CD8-positive, alpha-beta memory T cell (primary cell): ENCODE data around the gene NCOA7. TPM values are rescaled to one million over a fixed set of nuclear protein-coding genes. Genes with fewer than 3 reads are reported as not detected.
A peak's percentile ranks its signal among the peaks of the same experiment; 100 is the strongest.
"Not testable (repeated sequence)": the region's sequence is repeated elsewhere in the genome, so short reads cannot be mapped to it uniquely, and the experiment has no call there.

ENCODE experiments used
- CTCF ChIA-PET: fragments of 350-600 bp; sonication (Branson Sonifier 250); formaldehyde crosslinking; loops from one replicate; lab custom pipeline; 2021; ENCODE audit warnings: antibody characterized with exemption; lab: Charles Lee
- POLR2A ChIA-PET: fragments of 350-600 bp; sonication (Branson Sonifier 250); formaldehyde crosslinking; loops from one replicate; lab custom pipeline; 2021; ENCODE audit warnings: antibody characterized with exemption; lab: Charles Lee
- DNase-seq, 5 donors: peaks; one replicate each; pipeline versions ENCODE4 v3.0.0 to v3.0.0-alpha.2; 2020 to 2022; ENCODE audit warnings: mixed read lengths in 1 of 5
- H3K27ac ChIP-seq: one replicate; pipeline ENCODE4 v1.7.0; 2013; ENCODE audit warnings: low read depth, mild to moderate bottlenecking, low read length, moderate library complexity
- H3K27me3 ChIP-seq: 2 replicates; pipeline ENCODE4 v1.7.0; 2013; ENCODE audit warnings: low read length, mild to moderate bottlenecking; ENCODE audit not compliant: insufficient read depth, poor library complexity, severe bottlenecking
- H3K36me3 ChIP-seq: 2 replicates; pipeline ENCODE4 v1.7.0; 2013; ENCODE audit warnings: mild to moderate bottlenecking, low read length, moderate library complexity; ENCODE audit not compliant: insufficient read depth
- H3K4me1 ChIP-seq: 2 replicates; pipeline ENCODE4 v1.7.0; 2013; ENCODE audit warnings: mild to moderate bottlenecking, low read length, moderate library complexity; ENCODE audit not compliant: insufficient read depth
- H3K4me3 ChIP-seq: 2 replicates; pipeline ENCODE4 v1.7.0; 2013; ENCODE audit warnings: mild to moderate bottlenecking, low read length
- H3K9me3 ChIP-seq: 2 replicates; pipeline ENCODE4 v1.7.0; 2013; ENCODE audit warnings: mild to moderate bottlenecking, low read length
- H3K27ac Mint-ChIP-seq, 8 donors: one replicate each; pipeline ENCODE4 v1.8.0; 2020 to 2021; ENCODE audit warnings: mixed read lengths in 8 of 8, mild to moderate bottlenecking in 6 of 8, inconsistent platforms in 3 of 8, moderate library complexity in 3 of 8
- H3K27me3 Mint-ChIP-seq, 2 donors: one replicate each; pipeline ENCODE4 v1.8.0; 2020 to 2021; ENCODE audit warnings: mixed read lengths in 2 of 2, mild to moderate bottlenecking in 1 of 2, moderate library complexity in 1 of 2
- H3K36me3 Mint-ChIP-seq, 3 donors: one replicate each; pipeline ENCODE4 v1.8.0; 2020 to 2021; ENCODE audit warnings: mixed read lengths in 3 of 3, inconsistent platforms in 1 of 3, mild to moderate bottlenecking in 1 of 3
- H3K4me1 Mint-ChIP-seq, 3 donors: one replicate each; pipeline ENCODE4 v1.8.0; 2020 to 2021; ENCODE audit warnings: mixed read lengths in 3 of 3, inconsistent platforms in 1 of 3, mild to moderate bottlenecking in 1 of 3
- H3K4me3 Mint-ChIP-seq, 7 donors: one replicate each; pipeline ENCODE4 v1.8.0; 2020 to 2021; ENCODE audit warnings: mixed read lengths in 7 of 7, mild to moderate bottlenecking in 6 of 7, moderate library complexity in 4 of 7, inconsistent platforms in 2 of 7
- H3K9me3 Mint-ChIP-seq, 5 donors: one replicate each; pipeline ENCODE4 v1.8.0; 2020 to 2022; ENCODE audit warnings: mixed read lengths in 5 of 5, mild to moderate bottlenecking in 3 of 5, moderate library complexity in 2 of 5, inconsistent platforms in 1 of 5
- polyA plus RNA-seq: library from polyadenylated mRNA; unstranded; fragments of 300-500 nt; fragmentation: Illumina TruSeq; gene quantifications from one replicate; pipeline ENCODE4 v1.2.3, GENCODE V29; 2021
- total RNA-seq, 2 experiments: library from RNA; stranded (reverse); gene quantifications; one replicate each; pipeline ENCODE4 v1.2.3, GENCODE V29; 2021

NCOA7 gene
- total and polyA plus RNA-seq, 3 experiments from 2014 or later = 38.3 to 62.5 (median 54.7) TPM

DNA sequence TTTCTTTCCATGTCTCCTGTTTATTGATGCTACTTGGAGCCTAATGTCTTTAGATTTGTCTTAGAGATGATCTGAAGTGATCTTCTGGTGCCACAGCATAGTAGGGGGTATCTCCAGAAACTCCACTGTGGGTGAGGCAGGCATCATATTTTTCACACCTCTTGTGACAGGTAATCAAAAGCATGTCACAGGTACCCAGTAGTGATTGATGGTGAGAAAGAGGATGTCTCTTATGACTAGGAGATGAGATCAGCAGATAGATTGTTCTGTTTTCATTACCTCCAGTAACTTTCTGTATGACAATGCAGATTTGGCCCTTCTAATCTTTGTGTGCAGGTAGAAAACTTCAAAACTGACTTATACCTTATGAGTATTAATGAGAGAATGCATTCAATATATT, 13.5 kb downstream of the NCOA7 start:
- DNase-seq = peak in 1 of 5 donors; percentile 32

DNA sequence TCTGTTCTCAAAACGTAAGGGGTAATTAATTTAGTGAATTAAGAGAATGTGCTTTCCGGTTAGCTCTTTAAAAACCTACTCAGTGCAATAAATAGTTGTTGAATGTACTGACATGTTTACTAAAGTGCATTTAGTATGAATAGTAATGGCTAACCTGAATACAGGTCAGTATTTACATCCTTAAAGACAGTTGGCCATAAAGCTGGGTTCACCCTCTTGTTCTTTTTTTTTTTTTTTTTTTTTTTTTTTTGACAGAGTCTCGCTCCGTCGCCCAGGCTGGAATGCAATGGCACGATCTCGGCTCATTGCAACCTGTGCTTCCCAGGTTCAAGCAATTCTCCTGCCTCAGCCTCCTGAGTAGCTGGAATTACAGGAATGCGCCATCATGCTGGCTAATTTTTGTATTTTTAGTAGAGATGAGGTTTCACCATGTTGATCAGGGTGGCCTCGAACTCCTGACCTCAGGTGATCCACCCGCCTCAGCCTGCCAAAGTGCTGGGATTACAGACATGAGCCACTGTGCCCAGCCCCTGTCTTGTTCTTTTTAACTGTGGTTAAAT, 14.2 kb downstream of the NCOA7 start:
- Mint-ChIP-seq H3K4me1 (peaks cover 61 to 92% (median 80%) of the 10 kb centered on the region in 3 donors), H3K27ac (peak overlapping the region in 1 of 8 donors; percentile 55), H3K36me3 (peaks cover 0 to 38% (median 13%) of the 10 kb centered on the region in 3 donors)
- H3K4me3 ChIP-seq, H3K27me3 Mint-ChIP-seq, H3K27ac ChIP-seq, H3K9me3 ChIP-seq, H3K27me3 ChIP-seq, H3K4me1 ChIP-seq, DNase-seq, H3K9me3 Mint-ChIP-seq, H3K4me3 Mint-ChIP-seq, H3K36me3 ChIP-seq, POLR2A ChIA-PET: not testable (repeated sequence)
- CTCF ChIA-PET = interaction anchor here (0.7 kb wide), 1 partner anchor 18 kb away, joined by 3 read pairs; no protein-coding TSS in a partner anchor

More for the DNA sequence above, 13.5 kb downstream of the NCOA7 start:
- peak overlapping the region in 2 of 7 donors; percentile 12 to 28 for H3K4me3 Mint-ChIP-seq
- peaks cover 61 to 91% (median 76%) of the 10 kb centered on the region in 3 donors for H3K4me1 Mint-ChIP-seq
- H3K27me3 Mint-ChIP-seq = no peaks in the 10 kb centered on the region
- Histone ChIP-seq H3K4me1 (peaks cover 6% of the 10 kb centered on the region), H3K27me3 (no peaks in the 10 kb centered on the region), H3K27ac (no peak overlapping the region), H3K36me3 (no peaks in the 10 kb centered on the region), H3K4me3 (no peak overlapping the region), H3K9me3 (no peaks in the 10 kb centered on the region)
- peak overlapping the region in 7 of 8 donors; percentile 2 to 91 (median 67) for H3K27ac Mint-ChIP-seq
- POLR2A ChIA-PET = no interaction called here
- H3K9me3 Mint-ChIP-seq = peaks cover 0 to 2% (median 0%) of the 10 kb centered on the region in 5 donors
- H3K36me3 Mint-ChIP-seq = peaks cover 0 to 38% (median 13%) of the 10 kb centered on the region in 3 donors
- CTCF ChIA-PET = interaction anchor here (0.7 kb wide), 1 partner anchor 18 kb away, joined by 3 read pairs; no protein-coding TSS in a partner anchor

DNA sequence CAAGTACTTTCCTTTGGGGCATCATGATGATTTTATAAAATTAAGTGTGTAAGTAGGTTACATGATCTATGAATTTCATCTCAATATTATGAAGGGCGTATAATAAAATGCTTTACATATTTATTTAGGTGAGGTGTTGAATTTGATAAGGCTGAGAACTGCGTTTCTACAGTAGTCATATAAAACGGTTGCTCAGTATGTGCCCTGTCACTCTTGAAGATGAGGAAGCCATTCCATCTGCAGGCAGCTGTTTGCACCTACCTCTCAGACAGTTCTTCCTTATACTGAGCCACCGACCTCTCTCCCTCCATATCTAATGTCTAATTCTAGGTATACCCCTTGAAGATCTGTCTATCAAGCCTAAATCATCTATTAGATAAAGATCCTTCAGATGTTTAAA, 16.1 kb downstream of the NCOA7 start:
- Mint-ChIP-seq H3K4me1 (peaks cover 68 to 92% (median 91%) of the 10 kb centered on the region in 3 donors), H3K27me3 (no peaks in the 10 kb centered on the region), H3K36me3 (peaks cover 0 to 32% (median 12%) of the 10 kb centered on the region in 3 donors), H3K4me3 (no peak overlapping the region), H3K9me3 (peaks cover 0 to 2% (median 0%) of the 10 kb centered on the region in 5 donors), H3K27ac (peak overlapping the region in 6 of 8 donors; percentile 5 to 82 (median 60))
- no peak overlapping the region for H3K27ac ChIP-seq
- DNase-seq = no peak
- peaks cover 6% of the 10 kb centered on the region for H3K4me1 ChIP-seq
- H3K27me3 ChIP-seq = no peaks in the 10 kb centered on the region
- no peaks in the 10 kb centered on the region for H3K36me3 ChIP-seq
- H3K4me3 ChIP-seq = no peak overlapping the region
- H3K9me3 ChIP-seq = no peaks in the 10 kb centered on the region
- ChIA-PET POLR2A (no interaction called here), CTCF (interaction anchor here (1.1 to 2.7 kb wide), 2 partner anchors 16 to 25 kb away, joined by 3 to 9 read pairs; partner anchors contain the start of gene NCOA7)

DNA sequence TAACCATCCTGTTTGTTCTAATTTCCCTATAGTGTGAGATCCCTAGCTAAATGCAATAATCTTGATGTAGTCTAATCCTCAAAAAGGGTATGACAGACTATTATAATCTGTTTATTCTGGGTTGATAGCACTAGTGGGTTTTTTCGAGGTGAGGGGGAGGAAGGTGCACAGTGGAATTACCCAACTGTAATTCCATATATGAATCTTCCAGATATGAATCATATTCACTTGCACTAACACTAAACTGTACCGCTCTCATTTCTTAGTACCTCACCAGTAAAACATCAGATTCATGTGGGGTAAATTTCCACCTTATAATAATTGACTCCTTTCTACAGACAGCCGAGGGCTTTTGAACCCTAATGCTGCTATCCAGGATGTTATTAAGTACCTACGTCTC, 16.5 kb downstream of the NCOA7 start:
- Histone ChIP-seq H3K4me1 (peaks cover 6% of the 10 kb centered on the region), H3K9me3 (no peaks in the 10 kb centered on the region), H3K27me3 (no peaks in the 10 kb centered on the region), H3K36me3 (no peaks in the 10 kb centered on the region), H3K4me3 (no peak overlapping the region), H3K27ac (no peak overlapping the region)
- peak overlapping the region in 4 of 8 donors; percentile 5 to 82 (median 60) for H3K27ac Mint-ChIP-seq
- peaks cover 0 to 2% (median 0%) of the 10 kb centered on the region in 5 donors for H3K9me3 Mint-ChIP-seq
- H3K27me3 Mint-ChIP-seq = no peaks in the 10 kb centered on the region
- DNase-seq = no peak
- H3K36me3 Mint-ChIP-seq = peaks cover 0 to 29% (median 12%) of the 10 kb centered on the region in 3 donors
- no peak overlapping the region for H3K4me3 Mint-ChIP-seq
- POLR2A ChIA-PET = no interaction called here
- H3K4me1 Mint-ChIP-seq = peaks cover 69 to 92% (median 91%) of the 10 kb centered on the region in 3 donors
- CTCF ChIA-PET = interaction anchor here (1.1 to 2.7 kb wide), 2 partner anchors 16 to 26 kb away, joined by 3 to 9 read pairs; partner anchors contain the start of gene NCOA7

DNA sequence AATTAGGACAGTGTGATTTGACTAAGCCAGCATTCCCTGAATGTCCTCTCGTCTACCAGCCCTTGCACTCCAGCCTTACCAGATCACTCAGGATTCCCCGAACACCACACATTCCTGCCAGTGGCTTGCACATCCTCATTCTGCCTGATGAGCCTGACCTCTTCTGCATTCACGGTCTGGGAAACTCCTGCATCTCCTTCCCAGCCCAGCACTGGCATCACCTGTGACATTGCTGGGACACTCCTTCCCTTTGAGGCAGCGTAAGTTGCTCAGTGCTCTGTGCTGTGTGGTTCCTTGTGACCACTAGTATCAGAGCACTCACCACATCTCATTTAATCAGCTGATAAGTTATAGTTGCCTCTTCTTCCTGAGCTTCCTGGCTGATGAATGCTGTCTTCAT, 17.3 kb downstream of the NCOA7 start:
- H3K9me3 Mint-ChIP-seq = peaks cover 0 to 2% (median 0%) of the 10 kb centered on the region in 5 donors
- H3K27ac Mint-ChIP-seq = peak overlapping the region in 6 of 8 donors; percentile 43 to 58 (median 46)
- H3K4me3 Mint-ChIP-seq = peak overlapping the region in 3 of 7 donors; percentile 19 to 27 (median 20)
- ChIA-PET POLR2A (interaction anchor here (1.8 kb wide), 1 partner anchor 17 kb away, joined by 4 read pairs; the partner anchor contains the start of gene NCOA7), CTCF (interaction anchor here (2.7 kb wide), 1 partner anchor 17 kb away, joined by 9 read pairs; the partner anchor contains the start of gene NCOA7)
- H3K4me1 ChIP-seq = peaks cover 6% of the 10 kb centered on the region
- H3K36me3 Mint-ChIP-seq = peaks cover 0 to 26% (median 11%) of the 10 kb centered on the region in 3 donors
- no peak for DNase-seq
- H3K4me1 Mint-ChIP-seq = peaks cover 69 to 92% (median 91%) of the 10 kb centered on the region in 3 donors
- no peak overlapping the region for H3K27ac ChIP-seq
- no peaks in the 10 kb centered on the region for H3K36me3 ChIP-seq
- H3K9me3 ChIP-seq = no peaks in the 10 kb centered on the region
- no peaks in the 10 kb centered on the region for H3K27me3 Mint-ChIP-seq
- no peak overlapping the region for H3K4me3 ChIP-seq
- no peaks in the 10 kb centered on the region for H3K27me3 ChIP-seq

DNA sequence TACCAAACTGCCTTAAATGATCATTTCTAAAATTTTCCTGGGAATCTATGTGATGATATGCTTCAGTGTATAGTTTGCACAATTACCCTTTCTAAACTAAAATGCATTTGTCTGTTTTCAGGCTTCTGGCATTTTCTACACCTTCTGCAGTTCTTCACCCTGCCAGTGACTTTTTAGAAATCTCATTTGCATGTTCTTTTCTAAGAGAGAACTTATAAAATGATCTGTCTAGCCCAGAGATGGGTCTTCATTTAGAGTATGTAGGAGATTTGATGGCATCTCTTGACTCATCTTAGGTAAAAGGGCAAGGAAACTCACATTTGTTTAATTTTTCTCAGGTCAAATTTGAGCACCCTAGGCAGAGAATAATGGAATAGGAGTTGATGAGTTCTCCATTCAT, 17.8 kb downstream of the NCOA7 start:
- no peak for DNase-seq
- Histone ChIP-seq H3K4me1 (peaks cover 6% of the 10 kb centered on the region), H3K9me3 (no peaks in the 10 kb centered on the region), H3K4me3 (no peak overlapping the region), H3K36me3 (no peaks in the 10 kb centered on the region), H3K27ac (no peak overlapping the region), H3K27me3 (no peaks in the 10 kb centered on the region)
- CTCF ChIA-PET = interaction anchor here (2.7 kb wide), 1 partner anchor 17 kb away, joined by 9 read pairs; the partner anchor contains the start of gene NCOA7
- Mint-ChIP-seq H3K27ac (peak overlapping the region in 4 of 8 donors; percentile 43 to 58 (median 50)), H3K36me3 (peaks cover 0 to 26% (median 11%) of the 10 kb centered on the region in 3 donors), H3K4me3 (no peak overlapping the region), H3K4me1 (peaks cover 66 to 88% (median 87%) of the 10 kb centered on the region in 3 donors), H3K27me3 (no peaks in the 10 kb centered on the region), H3K9me3 (peaks cover 0 to 2% (median 0%) of the 10 kb centered on the region in 5 donors)
- POLR2A ChIA-PET = interaction anchor here (1.8 kb wide), 1 partner anchor 18 kb away, joined by 4 read pairs; the partner anchor contains the start of gene NCOA7

DNA sequence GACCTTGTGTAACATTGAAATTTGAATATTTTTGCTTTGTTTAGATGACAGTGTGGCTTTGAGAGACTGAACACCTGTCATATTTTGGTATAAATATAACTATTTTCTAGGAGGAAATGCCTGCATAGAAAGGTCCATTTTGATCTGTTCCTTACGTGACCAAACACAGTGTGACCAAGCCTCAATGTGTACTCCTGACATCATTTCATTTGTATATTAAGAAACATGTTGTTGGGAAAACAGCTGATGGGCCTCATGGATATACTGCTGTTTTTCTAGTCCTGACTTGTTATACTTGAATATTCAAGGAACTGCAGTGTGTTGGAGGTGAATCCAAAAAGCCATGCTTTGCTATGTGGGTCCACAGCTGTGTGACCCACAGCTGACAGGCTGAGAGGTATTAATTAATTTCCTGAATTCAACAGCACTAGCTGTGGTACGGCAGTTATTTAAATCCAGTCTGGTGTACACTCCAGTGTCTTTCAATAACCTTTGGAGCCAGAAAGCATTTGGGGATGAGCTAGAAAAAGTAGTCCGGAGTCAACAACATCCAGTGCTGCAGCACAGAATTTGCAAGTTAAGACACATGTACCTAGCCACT, 18.9 kb downstream of the NCOA7 start:
- H3K4me3 ChIP-seq = no peak overlapping the region
- CTCF ChIA-PET = interaction anchor here (0.9 to 1.3 kb wide), 5 partner anchors 9 to 147 kb away, joined by 3 to 4 read pairs (median 3); partner anchors contain the start of genes HINT3 and NCOA7
- POLR2A ChIA-PET = interaction anchor here (1.8 kb wide), 1 partner anchor 19 kb away, joined by 4 read pairs; the partner anchor contains the start of gene NCOA7
- H3K4me3 Mint-ChIP-seq = no peak overlapping the region
- H3K27me3 Mint-ChIP-seq = no peaks in the 10 kb centered on the region
- no peaks in the 10 kb centered on the region for H3K27me3 ChIP-seq
- H3K27ac Mint-ChIP-seq = no peak overlapping the region
- H3K4me1 Mint-ChIP-seq = peaks cover 61 to 83% (median 81%) of the 10 kb centered on the region in 3 donors
- H3K36me3 ChIP-seq = no peaks in the 10 kb centered on the region
- H3K9me3 ChIP-seq = no peaks in the 10 kb centered on the region
- H3K9me3 Mint-ChIP-seq = peaks cover 0 to 2% (median 0%) of the 10 kb centered on the region in 5 donors
- no peak overlapping the region for H3K27ac ChIP-seq
- H3K36me3 Mint-ChIP-seq = peaks cover 0 to 28% (median 8%) of the 10 kb centered on the region in 3 donors
- H3K4me1 ChIP-seq = no peaks in the 10 kb centered on the region
- no peak for DNase-seq
